ENCODE results near the gene KCNS1. TPM values are rescaled to one million over a fixed set of nuclear protein-coding genes. Genes with fewer than 3 reads are reported as not detected.

The KCNS1 gene
- total and polyA plus RNA-seq, 2 donors from 2014 or later: 0.19 to 2.9 TPM

DNA sequence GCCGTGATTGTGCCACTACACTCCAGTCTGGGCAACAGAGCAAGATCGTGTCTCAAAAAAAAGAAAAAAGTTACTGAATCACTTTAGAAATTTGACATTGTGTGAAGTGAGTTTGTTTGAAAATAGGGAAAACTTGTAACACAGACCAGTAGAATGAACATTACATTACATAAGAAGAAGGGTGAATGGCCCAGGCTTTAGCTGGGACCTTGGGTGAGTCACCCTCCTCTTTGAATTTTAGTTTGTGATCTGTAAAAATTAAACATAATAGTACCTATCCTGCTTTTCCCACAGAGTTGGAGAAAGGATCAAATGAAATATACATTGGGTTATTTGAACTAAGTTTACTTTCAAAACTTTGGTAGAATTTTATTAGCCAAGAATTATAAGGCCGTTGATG is 56.3 kb downstream of the KCNS1 start:
- H3K36me3 ChIP-seq (ENCODE audit: control insufficient read depth in 2 of 3, insufficient read depth in 3 of 3, low read length in 3 of 3): no peaks in the 10 kb centered on the region
- H3K4me3 ChIP-seq (ENCODE audit: low read length in 3 of 3): no peak overlapping the region
- H3K4me1 ChIP-seq (ENCODE audit: control insufficient read depth in 2 of 3, insufficient read depth in 2 of 3, low read depth in 1 of 3, low read length in 3 of 3): no peaks in the 10 kb centered on the region
- no peak overlapping the region for H3K27ac ChIP-seq (ENCODE audit: low read depth in 2 of 2, low read length in 2 of 2)
- no peak overlapping the region for H3K9ac ChIP-seq (ENCODE audit: low read length in 3 of 3)
- H3K9me3 ChIP-seq (ENCODE audit: control insufficient read depth in 2 of 3, insufficient read depth in 1 of 3, low read length in 3 of 3): no peaks in the 10 kb centered on the region
- intact Hi-C loops (cut with DNase I): no loop called here
- TF ChIP-seq, protein P1, sequence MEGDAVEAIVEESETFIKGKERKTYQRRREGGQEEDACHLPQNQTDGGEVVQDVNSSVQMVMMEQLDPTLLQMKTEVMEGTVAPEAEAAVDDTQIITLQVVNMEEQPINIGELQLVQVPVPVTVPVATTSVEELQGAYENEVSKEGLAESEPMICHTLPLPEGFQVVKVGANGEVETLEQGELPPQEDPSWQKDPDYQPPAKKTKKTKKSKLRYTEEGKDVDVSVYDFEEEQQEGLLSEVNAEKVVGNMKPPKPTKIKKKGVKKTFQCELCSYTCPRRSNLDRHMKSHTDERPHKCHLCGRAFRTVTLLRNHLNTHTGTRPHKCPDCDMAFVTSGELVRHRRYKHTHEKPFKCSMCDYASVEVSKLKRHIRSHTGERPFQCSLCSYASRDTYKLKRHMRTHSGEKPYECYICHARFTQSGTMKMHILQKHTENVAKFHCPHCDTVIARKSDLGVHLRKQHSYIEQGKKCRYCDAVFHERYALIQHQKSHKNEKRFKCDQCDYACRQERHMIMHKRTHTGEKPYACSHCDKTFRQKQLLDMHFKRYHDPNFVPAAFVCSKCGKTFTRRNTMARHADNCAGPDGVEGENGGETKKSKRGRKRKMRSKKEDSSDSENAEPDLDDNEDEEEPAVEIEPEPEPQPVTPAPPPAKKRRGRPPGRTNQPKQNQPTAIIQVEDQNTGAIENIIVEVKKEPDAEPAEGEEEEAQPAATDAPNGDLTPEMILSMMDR (IDR thresholded peaks at IDR 0.05; ENCODE audit: borderline replicate concordance, extremely low read depth, insufficient read depth): no peak
- no peak for DNase-seq
- no peak for FAIRE-seq
- no peaks in the 10 kb centered on the region for H3K27me3 ChIP-seq (ENCODE audit: control insufficient read depth, insufficient read depth, low read length)

DNA sequence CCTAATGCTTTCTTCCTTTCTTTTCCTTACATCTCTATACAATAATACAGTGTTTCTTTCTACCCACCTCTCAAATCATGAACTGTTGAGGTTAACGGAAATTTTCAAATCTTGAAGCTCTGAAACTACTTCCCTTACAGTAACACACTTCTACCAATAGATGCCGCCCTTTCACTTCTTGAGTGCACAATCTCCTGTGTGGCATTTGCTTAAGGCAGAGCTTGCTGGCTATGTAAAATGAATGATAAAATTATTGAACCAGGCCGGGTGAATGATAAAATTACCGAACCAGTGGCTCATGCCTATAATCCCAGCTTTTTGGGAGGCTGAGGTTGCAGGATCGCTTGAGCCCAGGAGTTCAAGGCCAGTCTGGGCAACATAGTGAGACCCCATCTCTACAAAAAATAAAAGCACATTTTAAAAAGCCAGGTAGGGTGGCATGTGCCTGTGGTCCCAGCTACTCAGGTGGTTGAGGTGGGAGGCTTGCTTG is 56.8 kb downstream of the KCNS1 start:
- peak in 3 of 5 donors; percentile 40 to 92 (median 78) for DNase-seq

DNA sequence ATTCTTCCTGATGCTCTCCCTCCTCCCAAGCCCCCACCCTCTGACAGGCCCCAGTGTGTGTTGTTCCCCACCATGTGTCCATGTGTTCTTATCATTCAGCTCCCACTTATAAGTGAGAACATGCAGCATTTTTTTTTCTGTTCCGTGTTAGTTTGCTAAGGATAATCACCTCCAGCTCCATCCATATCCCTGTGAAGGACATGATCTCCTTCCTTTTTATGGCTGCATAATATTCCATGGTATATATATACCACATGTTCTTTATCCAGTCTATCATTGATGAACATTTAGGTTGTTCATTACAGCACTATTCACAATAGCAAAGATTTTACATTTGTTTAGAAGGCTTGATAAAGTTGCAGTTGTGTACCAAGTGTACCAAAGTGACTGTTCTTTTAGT is 57.9 kb downstream of the KCNS1 start:
- intact Hi-C loops (cut with DNase I): no loop called here
- H3K27me3 ChIP-seq (ENCODE audit: control insufficient read depth, insufficient read depth, low read length): no peaks in the 10 kb centered on the region
- H3K4me1 ChIP-seq (ENCODE audit: control insufficient read depth in 2 of 3, insufficient read depth in 2 of 3, low read depth in 1 of 3, low read length in 3 of 3): no peaks in the 10 kb centered on the region
- no peak overlapping the region for H3K9ac ChIP-seq (ENCODE audit: low read length in 3 of 3)
- no peak for FAIRE-seq
- H3K27ac ChIP-seq (ENCODE audit: low read depth in 2 of 2, low read length in 2 of 2): no peak overlapping the region
- DNase-seq: no peak
- no peaks in the 10 kb centered on the region for H3K9me3 ChIP-seq (ENCODE audit: control insufficient read depth in 2 of 3, insufficient read depth in 1 of 3, low read length in 3 of 3)
- H3K4me3 ChIP-seq (ENCODE audit: low read length in 3 of 3): no peak overlapping the region
- no peaks in the 10 kb centered on the region for H3K36me3 ChIP-seq (ENCODE audit: control insufficient read depth in 2 of 3, insufficient read depth in 3 of 3, low read length in 3 of 3)
- TF ChIP-seq, protein P1 (IDR thresholded peaks at IDR 0.05; ENCODE audit: borderline replicate concordance, extremely low read depth, insufficient read depth): no peak

More for the DNA sequence above, 56.8 kb downstream of the KCNS1 start:
- Histone ChIP-seq H3K9ac (ENCODE audit: low read length in 3 of 3) (no peak overlapping the region), H3K27ac (ENCODE audit: low read depth in 2 of 2, low read length in 2 of 2) (no peak overlapping the region), H3K36me3 (ENCODE audit: control insufficient read depth in 2 of 3, insufficient read depth in 3 of 3, low read length in 3 of 3) (no peaks in the 10 kb centered on the region), H3K9me3 (ENCODE audit: control insufficient read depth in 2 of 3, insufficient read depth in 1 of 3, low read length in 3 of 3) (no peaks in the 10 kb centered on the region), H3K4me3 (ENCODE audit: low read length in 3 of 3) (no peak overlapping the region), H3K4me1 (ENCODE audit: control insufficient read depth in 2 of 3, insufficient read depth in 2 of 3, low read depth in 1 of 3, low read length in 3 of 3) (no peaks in the 10 kb centered on the region), H3K27me3 (ENCODE audit: control insufficient read depth, insufficient read depth, low read length) (no peaks in the 10 kb centered on the region)
- intact Hi-C loops (cut with DNase I): no loop called here
- TF ChIP-seq, protein P1 (IDR thresholded peaks at IDR 0.05; ENCODE audit: borderline replicate concordance, extremely low read depth, insufficient read depth): peak; percentile 72
- peak; percentile 85 for FAIRE-seq

Other genes starting within 250 kb of the KCNS1 start
- gene YWHAB, start 215.4 kb downstream of the KCNS1 start, total RNA-seq: 216 TPM
- 156 TPM for gene YWHAB, start 215.4 kb downstream of the KCNS1 start, polyA plus RNA-seq (ENCODE audit: insufficient read depth, low read depth, low replicate concordance)
- gene PABPC1L, start 191.1 kb downstream of the KCNS1 start, total RNA-seq: 48.6 TPM
- 24.4 TPM for gene PABPC1L, start 191.1 kb downstream of the KCNS1 start, polyA plus RNA-seq (ENCODE audit: insufficient read depth, low read depth, low replicate concordance)
- 18.8 TPM for gene TOMM34, start 140.7 kb downstream of the KCNS1 start, total RNA-seq
- 39.6 TPM for gene TOMM34, start 140.7 kb downstream of the KCNS1 start, polyA plus RNA-seq (ENCODE audit: insufficient read depth, low read depth, low replicate concordance)
- gene STK4, start 134.6 kb downstream of the KCNS1 start, total RNA-seq: 41.0 TPM
- 4.3 TPM for gene STK4, start 134.6 kb downstream of the KCNS1 start, polyA plus RNA-seq (ENCODE audit: insufficient read depth, low read depth, low replicate concordance)
- gene WFDC5, start 14.0 kb upstream of the KCNS1 start, total RNA-seq: 1.0 TPM
- not detected for gene WFDC5, start 14.0 kb upstream of the KCNS1 start, polyA plus RNA-seq (ENCODE audit: insufficient read depth, low read depth, low replicate concordance)
- 1.4 TPM for gene WFDC12, start 23.3 kb upstream of the KCNS1 start, total RNA-seq
- gene WFDC12, start 23.3 kb upstream of the KCNS1 start, polyA plus RNA-seq (ENCODE audit: insufficient read depth, low read depth, low replicate concordance): not detected
- 8.7 TPM for gene PI3, start 73.8 kb upstream of the KCNS1 start, total RNA-seq
- gene PI3, start 73.8 kb upstream of the KCNS1 start, polyA plus RNA-seq (ENCODE audit: insufficient read depth, low read depth, low replicate concordance): not detected
- gene SEMG1, start 105.9 kb upstream of the KCNS1 start, total RNA-seq: not detected
- gene SEMG1, start 105.9 kb upstream of the KCNS1 start, polyA plus RNA-seq (ENCODE audit: insufficient read depth, low read depth, low replicate concordance): not detected
- gene SEMG2, start 120.2 kb upstream of the KCNS1 start, total RNA-seq: 0.16 TPM
- 0.80 TPM for gene SEMG2, start 120.2 kb upstream of the KCNS1 start, polyA plus RNA-seq (ENCODE audit: insufficient read depth, low read depth, low replicate concordance)
- gene SLPI, start 153.4 kb upstream of the KCNS1 start, total RNA-seq: 3,615 TPM
- gene SLPI, start 153.4 kb upstream of the KCNS1 start, polyA plus RNA-seq (ENCODE audit: insufficient read depth, low read depth, low replicate concordance): 105 TPM
- gene RBPJL, start 205.7 kb upstream of the KCNS1 start, total RNA-seq: not detected
- gene RBPJL, start 205.7 kb upstream of the KCNS1 start, polyA plus RNA-seq (ENCODE audit: insufficient read depth, low read depth, low replicate concordance): not detected
- gene MATN4, start 207.2 kb upstream of the KCNS1 start, total RNA-seq: 0.19 TPM
- 0.19 TPM for gene MATN4, start 207.2 kb upstream of the KCNS1 start, polyA plus RNA-seq (ENCODE audit: insufficient read depth, low read depth, low replicate concordance)
- 397 TPM for gene SDC4, start 247.3 kb upstream of the KCNS1 start, total RNA-seq
- gene SDC4, start 247.3 kb upstream of the KCNS1 start, polyA plus RNA-seq (ENCODE audit: insufficient read depth, low read depth, low replicate concordance): 242 TPM